Measurements from ENCODE around the gene EXOC8.

The EXOC8 gene

GRCh38 chr1:231312432-231312788 is 25.2 kb downstream of the EXOC8 start:
- no peaks in the 10 kb centered on the region for H3K4me1 ChIP-seq (ENCODE audit: control insufficient read depth in 1 of 2, insufficient read depth in 2 of 2, low read length in 2 of 2)
- H3K27ac ChIP-seq (ENCODE audit: low read length), result no peak overlapping the region
- H3K4me3 ChIP-seq (ENCODE audit: low read depth in 1 of 2, low read length in 2 of 2), result no peak overlapping the region
- H3K9me3 ChIP-seq (ENCODE audit: control insufficient read depth in 1 of 2, low read length in 2 of 2), result no peaks in the 10 kb centered on the region
- H3K27me3 ChIP-seq (ENCODE audit: low read depth, low read length), result no peaks in the 10 kb centered on the region
- no peaks in the 10 kb centered on the region for H3K36me3 ChIP-seq (ENCODE audit: control insufficient read depth in 1 of 2, insufficient read depth in 2 of 2, low read length in 2 of 2)

DNA sequence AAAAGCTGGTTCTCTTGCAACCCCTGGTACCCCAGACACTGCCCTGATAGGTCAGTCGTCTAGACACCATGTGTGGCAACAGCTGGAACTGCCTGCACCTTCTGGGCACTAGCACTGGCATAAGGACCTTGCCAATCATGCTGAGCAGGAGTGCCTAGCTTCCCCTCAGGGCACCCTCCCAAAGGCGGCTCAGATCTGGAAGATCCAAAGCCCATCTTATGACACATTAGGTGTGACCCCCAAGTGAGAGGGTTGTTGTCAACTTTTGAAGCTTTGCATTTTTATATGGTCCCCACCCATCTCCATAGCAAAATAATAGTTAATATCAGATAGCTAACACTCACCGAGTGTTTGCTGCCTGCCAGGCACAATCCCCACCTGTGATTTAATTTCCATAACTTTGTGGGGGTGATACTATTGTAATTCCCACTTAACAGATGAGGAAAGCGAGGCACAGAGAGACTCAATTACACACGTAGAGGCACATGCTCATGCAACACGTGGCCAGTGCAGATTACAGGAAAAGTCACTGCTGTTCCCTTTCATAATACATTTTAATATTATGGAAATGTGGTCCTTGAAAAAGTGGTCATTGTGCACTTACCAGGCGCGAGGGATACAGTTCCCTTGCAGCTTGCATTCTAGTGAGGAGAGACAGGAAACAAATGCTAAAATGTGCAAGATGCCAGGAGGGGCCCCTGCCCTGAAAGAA is 25.8 kb downstream of the EXOC8 start:
- Histone ChIP-seq H3K27ac (ENCODE audit: low read length) (no peak overlapping the region), H3K4me1 (ENCODE audit: control insufficient read depth in 1 of 2, insufficient read depth in 2 of 2, low read length in 2 of 2) (no peaks in the 10 kb centered on the region), H3K27me3 (ENCODE audit: low read depth, low read length) (no peaks in the 10 kb centered on the region), H3K9me3 (ENCODE audit: control insufficient read depth in 1 of 2, low read length in 2 of 2) (no peaks in the 10 kb centered on the region), H3K36me3 (ENCODE audit: control insufficient read depth in 1 of 2, insufficient read depth in 2 of 2, low read length in 2 of 2) (no peaks in the 10 kb centered on the region), H3K4me3 (ENCODE audit: low read depth in 1 of 2, low read length in 2 of 2) (no peak overlapping the region)

DNA sequence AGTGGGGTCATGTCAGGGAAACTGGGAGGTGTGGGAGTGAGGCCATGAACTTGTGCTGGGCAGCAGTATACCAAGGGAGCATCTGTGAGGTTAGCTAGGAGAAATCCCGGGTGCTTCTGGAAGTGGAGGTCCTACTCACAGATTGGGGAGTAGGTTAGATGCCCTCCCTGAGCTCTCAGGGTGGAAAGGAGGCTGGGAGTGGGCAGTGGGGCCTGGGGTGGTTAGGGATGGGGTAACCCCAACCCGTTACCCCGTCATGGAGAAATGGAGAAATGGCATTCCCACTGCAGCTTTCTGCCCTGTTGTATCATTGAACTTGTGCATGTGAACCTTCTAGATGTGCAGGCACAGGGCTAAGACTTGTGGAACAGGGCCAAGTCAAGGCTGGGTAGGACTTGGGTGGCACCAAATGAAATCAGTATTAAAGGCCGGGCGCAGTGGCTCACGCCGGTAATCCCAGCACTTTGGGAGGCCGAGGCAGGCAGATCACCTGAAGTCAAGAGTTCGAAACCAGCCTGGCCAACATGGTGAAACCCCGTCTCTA is 27.2 kb downstream of the EXOC8 start:
- Histone ChIP-seq H3K27me3 (ENCODE audit: low read depth, low read length) (no peaks in the 10 kb centered on the region), H3K36me3 (ENCODE audit: control insufficient read depth in 1 of 2, insufficient read depth in 2 of 2, low read length in 2 of 2) (no peaks in the 10 kb centered on the region), H3K27ac (ENCODE audit: low read length) (no peak overlapping the region), H3K4me1 (ENCODE audit: control insufficient read depth in 1 of 2, insufficient read depth in 2 of 2, low read length in 2 of 2) (no peaks in the 10 kb centered on the region), H3K9me3 (ENCODE audit: control insufficient read depth in 1 of 2, low read length in 2 of 2) (no peaks in the 10 kb centered on the region), H3K4me3 (ENCODE audit: low read depth in 1 of 2, low read length in 2 of 2) (no peak overlapping the region)

- H3K9me3 ChIP-seq (ENCODE audit: control insufficient read depth in 1 of 2, low read length in 2 of 2), result no peaks in the 10 kb centered on the region
- H3K36me3 ChIP-seq (ENCODE audit: control insufficient read depth in 1 of 2, insufficient read depth in 2 of 2, low read length in 2 of 2), result no peaks in the 10 kb centered on the region
- no peaks in the 10 kb centered on the region for H3K4me1 ChIP-seq (ENCODE audit: control insufficient read depth in 1 of 2, insufficient read depth in 2 of 2, low read length in 2 of 2)
- H3K27me3 ChIP-seq (ENCODE audit: low read depth, low read length), result no peaks in the 10 kb centered on the region
- H3K4me3 ChIP-seq (ENCODE audit: low read depth in 1 of 2, low read length in 2 of 2), result no peak overlapping the region
- H3K27ac ChIP-seq (ENCODE audit: low read length), result no peak overlapping the region
Measured at GRCh38 chr1:231301990-231302389, 35.7 kb downstream of the EXOC8 start.

DNA sequence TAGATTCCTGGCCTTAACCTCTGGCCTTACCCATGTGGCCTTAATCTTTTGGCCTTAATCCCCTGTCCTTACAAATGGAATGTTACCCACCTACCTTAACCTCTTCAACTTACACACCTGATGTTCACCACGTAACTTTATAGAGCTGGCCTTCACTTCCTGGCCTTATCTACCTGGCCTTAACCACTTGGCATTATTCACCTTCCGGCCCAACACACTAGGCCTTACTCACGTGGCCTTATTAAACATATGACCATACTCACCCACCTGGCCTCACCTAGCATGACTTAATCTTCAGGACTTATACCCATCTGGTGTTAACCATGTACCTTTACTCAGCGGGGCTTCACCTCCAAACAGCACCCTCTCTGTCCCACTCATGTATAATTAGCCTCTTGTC is 41.7 kb downstream of the EXOC8 start:
- H3K27me3 ChIP-seq (ENCODE audit: low read depth, low read length), result no peaks in the 10 kb centered on the region
- no peaks in the 10 kb centered on the region for H3K9me3 ChIP-seq (ENCODE audit: control insufficient read depth in 1 of 2, low read length in 2 of 2)
- H3K4me3 ChIP-seq (ENCODE audit: low read depth in 1 of 2, low read length in 2 of 2), result no peak overlapping the region
- H3K27ac ChIP-seq (ENCODE audit: low read length), result no peak overlapping the region
- H3K4me1 ChIP-seq (ENCODE audit: control insufficient read depth in 1 of 2, insufficient read depth in 2 of 2, low read length in 2 of 2), result no peaks in the 10 kb centered on the region
- H3K36me3 ChIP-seq (ENCODE audit: control insufficient read depth in 1 of 2, insufficient read depth in 2 of 2, low read length in 2 of 2), result no peaks in the 10 kb centered on the region

- H3K4me3 ChIP-seq (ENCODE audit: low read depth in 1 of 2, low read length in 2 of 2), result no peak overlapping the region
- no peaks in the 10 kb centered on the region for H3K36me3 ChIP-seq (ENCODE audit: control insufficient read depth in 1 of 2, insufficient read depth in 2 of 2, low read length in 2 of 2)
- H3K9me3 ChIP-seq (ENCODE audit: control insufficient read depth in 1 of 2, low read length in 2 of 2), result no peaks in the 10 kb centered on the region
- no peaks in the 10 kb centered on the region for H3K4me1 ChIP-seq (ENCODE audit: control insufficient read depth in 1 of 2, insufficient read depth in 2 of 2, low read length in 2 of 2)
- H3K27ac ChIP-seq (ENCODE audit: low read length), result no peak overlapping the region
- no peaks in the 10 kb centered on the region for H3K27me3 ChIP-seq (ENCODE audit: low read depth, low read length)
Measured at GRCh38 chr1:231286603-231287002, 51.0 kb downstream of the EXOC8 start.

DNA sequence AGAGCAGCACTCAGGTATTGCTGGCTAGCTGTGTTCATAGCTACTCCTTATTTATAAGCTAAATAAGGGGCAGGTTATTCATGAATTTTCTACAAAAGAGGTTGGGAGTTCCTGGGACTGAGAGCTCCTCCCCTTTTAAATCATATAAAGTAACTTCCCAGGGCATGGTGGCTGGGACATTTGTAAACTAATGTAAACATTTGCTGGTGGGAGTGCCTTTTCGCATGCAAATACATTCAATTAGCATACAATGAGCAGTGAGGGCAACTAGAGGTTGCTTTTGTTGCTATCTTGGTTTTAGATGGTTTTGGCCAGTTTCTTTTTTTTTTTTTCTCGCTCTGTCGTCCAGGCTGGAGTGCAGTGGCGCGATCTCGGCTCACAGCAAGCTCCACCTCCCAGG is 53.2 kb downstream of the EXOC8 start:
- no peaks in the 10 kb centered on the region for H3K9me3 ChIP-seq (ENCODE audit: control insufficient read depth in 1 of 2, low read length in 2 of 2)
- H3K4me1 ChIP-seq (ENCODE audit: control insufficient read depth in 1 of 2, insufficient read depth in 2 of 2, low read length in 2 of 2), result no peaks in the 10 kb centered on the region
- H3K27me3 ChIP-seq (ENCODE audit: low read depth, low read length), result no peaks in the 10 kb centered on the region
- H3K27ac ChIP-seq (ENCODE audit: low read length), result no peak overlapping the region
- no peaks in the 10 kb centered on the region for H3K36me3 ChIP-seq (ENCODE audit: control insufficient read depth in 1 of 2, insufficient read depth in 2 of 2, low read length in 2 of 2)
- no peak overlapping the region for H3K4me3 ChIP-seq (ENCODE audit: low read depth in 1 of 2, low read length in 2 of 2)
